Epithelial cell of esophagus (primary cell): Measurements from ENCODE around the gene ZPLD1.

Experiments used
- DNase-seq: peaks from one replicate; pipeline ENCODE4 v3.0.0; 2010; ENCODE audit warnings: low read depth
- H3K4me3 ChIP-seq: 2 replicates; pipeline ENCODE4 v1.5.1; 2011; ENCODE audit warnings: mild to moderate bottlenecking, low read length, control low read depth
- TF ChIP-seq, protein P1 (sequence below): IDR thresholded peaks from 2 replicates; pipeline ENCODE4 v1.5.1; 2011; ENCODE audit warnings: low read depth, mild to moderate bottlenecking, low read length, control low read depth, inconsistent platforms; ENCODE audit not compliant: insufficient read depth; ENCODE audit errors: missing control alignments

The ZPLD1 gene

GRCh38 chr3:102454181-102454580, 19.4 kb downstream of the ZPLD1 start:
- DNase-seq = peak; percentile 66
- H3K4me3 ChIP-seq = no peak overlapping the region
- TF ChIP-seq, protein P1, sequence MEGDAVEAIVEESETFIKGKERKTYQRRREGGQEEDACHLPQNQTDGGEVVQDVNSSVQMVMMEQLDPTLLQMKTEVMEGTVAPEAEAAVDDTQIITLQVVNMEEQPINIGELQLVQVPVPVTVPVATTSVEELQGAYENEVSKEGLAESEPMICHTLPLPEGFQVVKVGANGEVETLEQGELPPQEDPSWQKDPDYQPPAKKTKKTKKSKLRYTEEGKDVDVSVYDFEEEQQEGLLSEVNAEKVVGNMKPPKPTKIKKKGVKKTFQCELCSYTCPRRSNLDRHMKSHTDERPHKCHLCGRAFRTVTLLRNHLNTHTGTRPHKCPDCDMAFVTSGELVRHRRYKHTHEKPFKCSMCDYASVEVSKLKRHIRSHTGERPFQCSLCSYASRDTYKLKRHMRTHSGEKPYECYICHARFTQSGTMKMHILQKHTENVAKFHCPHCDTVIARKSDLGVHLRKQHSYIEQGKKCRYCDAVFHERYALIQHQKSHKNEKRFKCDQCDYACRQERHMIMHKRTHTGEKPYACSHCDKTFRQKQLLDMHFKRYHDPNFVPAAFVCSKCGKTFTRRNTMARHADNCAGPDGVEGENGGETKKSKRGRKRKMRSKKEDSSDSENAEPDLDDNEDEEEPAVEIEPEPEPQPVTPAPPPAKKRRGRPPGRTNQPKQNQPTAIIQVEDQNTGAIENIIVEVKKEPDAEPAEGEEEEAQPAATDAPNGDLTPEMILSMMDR = no peak

DNA sequence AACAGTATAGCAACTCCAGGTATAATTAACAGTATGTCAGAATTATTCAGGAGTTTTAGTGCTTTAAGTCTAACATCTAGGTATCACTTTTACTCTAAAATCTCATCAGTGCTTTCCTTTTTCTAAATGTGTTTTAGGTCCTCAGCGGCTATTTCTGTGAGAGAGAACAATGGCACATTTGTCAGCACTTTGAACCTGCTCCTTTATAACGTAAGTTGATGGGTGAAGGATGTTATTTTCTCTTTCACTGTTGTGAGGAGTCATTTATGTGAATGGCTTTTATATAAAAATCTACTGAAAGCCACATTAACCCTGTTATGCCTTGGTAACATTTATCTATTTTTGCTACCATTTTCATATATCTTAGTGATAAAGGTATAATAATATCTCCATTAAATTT, 22.8 kb downstream of the ZPLD1 start:
- DNase-seq = no peak
- TF ChIP-seq, protein P1 = no peak
- H3K4me3 ChIP-seq = no peak overlapping the region

GRCh38 chr3:102460579-102460978, 25.8 kb downstream of the ZPLD1 start:
- TF ChIP-seq, protein P1 = no peak
- DNase-seq = peak; percentile 51
- H3K4me3 ChIP-seq = no peak overlapping the region

DNA sequence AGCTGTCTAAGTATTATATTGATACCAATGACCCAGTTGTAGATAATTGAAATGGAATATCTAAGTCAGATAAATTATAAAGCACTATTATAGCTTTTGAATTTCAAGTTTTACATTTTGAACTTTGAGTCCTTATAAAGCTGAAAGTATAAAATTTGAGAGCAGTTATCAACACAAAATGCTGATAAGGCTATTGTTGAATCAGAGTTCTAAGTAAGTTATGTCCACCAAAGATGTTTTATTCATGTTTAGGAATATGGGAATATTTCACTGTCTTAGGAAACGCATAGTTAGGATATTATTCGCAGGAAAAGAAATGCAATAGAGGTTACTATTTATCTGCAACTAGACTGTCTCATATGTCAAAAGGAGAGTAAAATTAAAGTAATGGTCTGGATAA, 29.4 kb downstream of the ZPLD1 start:
- no peak for DNase-seq
- no peak overlapping the region for H3K4me3 ChIP-seq
- TF ChIP-seq, protein P1 = no peak

DNA sequence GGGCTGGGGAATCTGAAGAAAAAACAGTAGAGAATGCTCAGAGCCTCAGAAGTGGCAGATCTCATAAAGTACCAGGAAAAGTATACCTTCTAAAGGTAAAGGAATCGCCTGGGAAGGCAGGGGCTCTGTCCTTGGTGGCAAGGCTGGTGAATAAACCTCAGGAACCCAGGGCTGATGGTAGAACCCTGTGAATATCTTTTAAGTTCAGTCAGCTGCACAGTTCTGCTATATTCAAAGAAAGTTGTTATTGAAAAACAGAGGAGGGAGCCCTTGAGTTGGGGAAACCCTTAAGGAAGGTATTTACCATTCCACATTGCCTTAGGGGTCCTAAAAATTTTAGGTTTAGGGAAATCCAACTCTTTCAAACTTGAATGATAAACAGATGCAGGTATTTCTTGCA, 31.2 kb downstream of the ZPLD1 start:
- TF ChIP-seq, protein P1 = peak; percentile 50
- no peak overlapping the region for H3K4me3 ChIP-seq
- DNase-seq = peak; percentile 31

DNA sequence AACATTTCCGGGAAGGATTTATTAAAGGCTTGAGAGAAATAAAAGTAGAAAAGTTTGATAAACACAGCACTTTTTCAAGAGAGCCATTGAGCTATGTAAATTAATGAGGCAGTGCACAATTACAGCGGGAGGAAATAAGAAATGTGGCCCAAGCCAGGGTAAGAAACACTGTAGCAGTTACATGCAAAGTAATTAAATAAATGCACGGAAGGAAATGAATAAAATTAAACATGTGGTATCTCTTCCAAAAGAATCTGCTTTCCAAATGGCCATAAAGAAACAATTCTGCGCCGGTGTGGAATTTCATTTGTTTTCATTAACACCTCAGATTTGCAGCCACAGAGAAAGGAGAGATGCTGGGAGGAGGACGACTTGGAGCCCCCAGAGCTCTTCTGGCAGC, 35.3 kb downstream of the ZPLD1 start:
- no peak for DNase-seq
- TF ChIP-seq, protein P1 = no peak
- H3K4me3 ChIP-seq = no peak overlapping the region

- no peak overlapping the region for H3K4me3 ChIP-seq
- TF ChIP-seq, protein P1 = no peak
- DNase-seq = no peak
These were observed 36.2 kb downstream of the ZPLD1 start for GRCh38 chr3:102471001-102471400.
